GM12875 (cell line): ENCODE results near the gene NOTCH3.

Experiments
- H3K4me3 ChIP-seq: one replicate; pipeline ENCODE4 v1.5.1; 2011; ENCODE audit warnings: low read depth, low read length, control low read depth
- CTCF ChIP-seq: IDR thresholded peaks from 2 replicates; pipeline ENCODE4 v1.5.1; 2011; ENCODE audit warnings: low read depth, mild to moderate bottlenecking, control low read depth, inconsistent platforms, low read length, moderate library complexity, borderline replicate concordance; ENCODE audit not compliant: insufficient read depth

Gene NOTCH3

DNA sequence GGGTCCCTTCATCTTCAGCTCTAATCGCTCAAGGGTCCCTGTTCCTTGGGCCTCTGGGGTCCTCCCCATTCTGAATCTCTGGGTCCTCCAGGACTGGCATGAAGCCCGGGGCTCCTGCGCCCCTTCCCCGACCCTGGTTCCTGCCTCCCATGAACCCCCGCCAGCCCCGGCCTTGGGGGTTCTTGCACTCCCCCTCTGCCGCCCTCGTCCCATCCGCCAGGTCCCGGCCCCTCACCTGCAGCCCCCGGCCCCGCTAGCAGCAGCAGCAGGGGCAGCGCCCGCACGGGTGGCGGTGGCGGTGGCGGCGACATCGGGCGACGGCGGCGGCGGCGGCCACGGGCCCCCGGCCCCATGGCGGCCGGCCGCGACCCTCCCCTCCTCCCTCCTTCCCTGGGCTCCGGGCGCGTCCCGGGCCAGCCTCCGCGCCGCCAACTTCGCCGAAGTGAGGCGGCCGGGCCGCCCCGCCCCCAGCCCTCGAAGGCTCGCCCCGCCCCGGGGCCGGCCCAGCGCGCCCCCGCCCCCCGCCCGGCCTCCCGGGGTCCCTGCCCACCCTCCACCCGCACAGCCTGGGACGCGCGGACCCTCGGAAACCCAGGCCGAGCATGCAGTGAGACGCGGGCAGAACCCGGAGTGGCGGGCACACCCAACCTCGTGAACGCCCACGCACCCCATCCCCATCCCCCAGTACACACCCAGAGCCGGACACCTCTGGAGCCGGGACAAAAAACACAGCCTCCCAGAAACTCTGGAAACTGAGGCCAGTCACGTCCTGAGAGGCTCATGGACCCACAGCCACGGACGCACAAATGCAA lies at the start of gene NOTCH3:
TSS of gene NOTCH3 (minus strand) at position 443 of the 812 bp plus-strand sequence. CDS start at position 353, 90 bp downstream.
- H3K4me3 ChIP-seq: no peak within 1 kb of the TSS
- TF ChIP-seq CTCF: no peak

- H3K4me3 ChIP-seq: no peak overlapping the region
- no peak for TF ChIP-seq CTCF
Observed at GRCh38 chr19:15250640-15250993, 49.8 kb upstream of the NOTCH3 start.

DNA sequence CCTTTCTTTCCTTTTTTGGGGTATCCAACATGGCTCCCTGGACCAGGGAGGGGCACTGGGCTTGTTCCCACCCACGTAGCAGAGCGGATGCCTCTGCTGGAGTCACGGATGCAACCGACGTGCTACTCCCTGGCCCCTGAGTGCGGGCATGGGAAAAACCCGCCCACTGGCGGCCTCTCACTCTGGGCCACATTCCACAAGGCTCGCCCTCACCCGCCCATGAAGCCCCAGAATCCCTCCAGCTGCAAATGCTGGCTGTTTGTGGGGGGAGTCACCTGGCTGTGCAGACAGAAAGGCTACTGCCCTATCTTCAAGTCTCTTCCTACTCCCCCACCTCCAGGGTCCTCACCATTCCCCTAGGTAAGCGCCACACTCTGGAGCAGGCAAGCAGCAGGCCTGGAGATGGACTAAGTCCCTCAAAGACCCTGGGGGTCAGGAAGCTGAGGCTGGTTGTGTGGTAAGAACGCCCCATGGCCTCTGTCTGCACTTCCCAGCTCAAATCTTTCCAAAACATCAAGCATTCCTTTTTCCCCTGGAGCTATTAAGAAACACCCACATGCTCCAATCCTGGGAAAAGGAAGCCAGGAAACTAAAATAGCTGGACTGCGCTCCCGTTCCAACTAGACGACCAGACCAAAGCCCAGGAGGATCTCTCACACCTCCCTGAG lies 49.3 kb upstream of the NOTCH3 start:
- H3K4me3 ChIP-seq: no peak overlapping the region
- TF ChIP-seq CTCF: no peak

DNA sequence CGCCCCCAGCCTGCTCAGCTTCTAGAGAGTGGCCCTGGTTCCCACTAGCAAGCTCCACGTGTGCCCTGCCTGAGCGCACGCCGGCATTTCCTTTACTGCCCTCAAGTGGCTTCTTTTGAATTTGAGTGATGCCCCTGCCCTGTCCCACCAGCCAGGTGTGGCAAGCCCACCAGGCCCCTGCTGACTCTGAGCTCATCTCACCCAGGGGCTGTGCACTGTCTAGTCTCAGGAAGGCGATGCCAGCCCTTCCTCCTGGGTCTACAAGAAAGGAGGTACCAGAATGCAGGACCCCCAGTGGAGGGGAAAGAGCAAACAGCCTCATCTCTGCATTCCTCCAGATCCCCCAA lies 48.7 kb upstream of the NOTCH3 start:
- TF ChIP-seq CTCF: no peak
- no peak overlapping the region for H3K4me3 ChIP-seq

- H3K4me3 ChIP-seq: no peak overlapping the region
- TF ChIP-seq CTCF: no peak
Observed at GRCh38 chr19:15248648-15249527, 48.1 kb upstream of the NOTCH3 start.

- H3K4me3 ChIP-seq: no peak overlapping the region
- TF ChIP-seq CTCF: no peak
Observed at GRCh38 chr19:15248106-15248505, 47.3 kb upstream of the NOTCH3 start.
